ENCODE results near the gene BABAM2. TPM values are rescaled to one million over a fixed set of nuclear protein-coding genes. Genes with fewer than 3 reads are reported as not detected.

Gene BABAM2
- total RNA-seq, 1 donor from 2014 or later: 28.5 TPM

DNA sequence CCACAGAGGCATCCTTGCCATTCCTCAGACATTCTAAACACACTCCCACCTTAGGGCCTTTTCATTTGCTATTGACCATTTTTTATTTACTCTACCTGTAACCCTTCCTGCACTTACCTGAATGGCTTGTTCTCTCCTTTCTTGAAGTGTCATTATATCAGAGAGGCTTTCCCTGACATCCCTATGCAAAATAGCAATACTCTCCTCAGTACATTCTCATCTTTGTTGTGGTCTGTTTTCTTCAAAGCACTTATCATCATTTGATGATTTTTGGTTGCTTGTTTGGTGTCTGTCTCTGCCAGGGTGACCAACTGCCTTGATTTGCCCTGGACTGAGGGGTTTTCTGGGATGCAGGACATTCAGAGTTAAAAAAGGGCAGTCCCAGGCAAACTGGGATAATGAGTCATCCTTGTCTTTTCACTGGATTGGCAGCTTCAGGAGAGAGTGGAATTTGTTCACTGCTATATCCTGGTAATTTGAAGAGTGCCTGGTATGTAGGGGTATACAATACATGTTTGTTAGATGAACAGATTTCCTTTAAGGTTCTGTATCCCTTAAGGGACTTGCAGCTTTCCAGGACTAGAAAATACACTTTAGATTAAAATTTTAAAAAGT, 102.4 kb downstream of the BABAM2 start:
- peak overlapping the region; percentile 15 for H3K27ac Mint-ChIP-seq (ENCODE audit: unreplicated experiment)
- DNase-seq (ENCODE audit: low read depth) (peak; percentile 79), FAIRE-seq (peak; percentile 74)
- no peak overlapping the region for H3K27ac ChIP-seq (ENCODE audit: low read depth, low read length)
- no peaks in the 10 kb centered on the region for H3K27me3 ChIP-seq (ENCODE audit: insufficient read depth, low read length)
- TF ChIP-seq, protein P1, sequence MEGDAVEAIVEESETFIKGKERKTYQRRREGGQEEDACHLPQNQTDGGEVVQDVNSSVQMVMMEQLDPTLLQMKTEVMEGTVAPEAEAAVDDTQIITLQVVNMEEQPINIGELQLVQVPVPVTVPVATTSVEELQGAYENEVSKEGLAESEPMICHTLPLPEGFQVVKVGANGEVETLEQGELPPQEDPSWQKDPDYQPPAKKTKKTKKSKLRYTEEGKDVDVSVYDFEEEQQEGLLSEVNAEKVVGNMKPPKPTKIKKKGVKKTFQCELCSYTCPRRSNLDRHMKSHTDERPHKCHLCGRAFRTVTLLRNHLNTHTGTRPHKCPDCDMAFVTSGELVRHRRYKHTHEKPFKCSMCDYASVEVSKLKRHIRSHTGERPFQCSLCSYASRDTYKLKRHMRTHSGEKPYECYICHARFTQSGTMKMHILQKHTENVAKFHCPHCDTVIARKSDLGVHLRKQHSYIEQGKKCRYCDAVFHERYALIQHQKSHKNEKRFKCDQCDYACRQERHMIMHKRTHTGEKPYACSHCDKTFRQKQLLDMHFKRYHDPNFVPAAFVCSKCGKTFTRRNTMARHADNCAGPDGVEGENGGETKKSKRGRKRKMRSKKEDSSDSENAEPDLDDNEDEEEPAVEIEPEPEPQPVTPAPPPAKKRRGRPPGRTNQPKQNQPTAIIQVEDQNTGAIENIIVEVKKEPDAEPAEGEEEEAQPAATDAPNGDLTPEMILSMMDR (IDR thresholded peaks at IDR 0.05; ENCODE audit: insufficient read depth, low read depth, low read length): no peak
- no peak for TF ChIP-seq EZH2 (IDR thresholded peaks at IDR 0.05; ENCODE audit: insufficient read depth, low read length)
- no peak overlapping the region for H3K9ac ChIP-seq (ENCODE audit: low read length)
- H3K9me3 Mint-ChIP-seq (ENCODE audit: unreplicated experiment): no peaks in the 10 kb centered on the region
- no peak overlapping the region for H3K4me3 ChIP-seq (ENCODE audit: insufficient read depth, low read depth, low read length)
- peak overlapping the region; percentile 10 for H3K4me2 ChIP-seq (ENCODE audit: low read length)
- peaks cover 11% of the 10 kb centered on the region for H3K4me1 ChIP-seq (ENCODE audit: insufficient read depth, low read length)
- H3K9me3 ChIP-seq (ENCODE audit: insufficient read depth, low read depth, low read length): no peaks in the 10 kb centered on the region
- peaks cover 4% of the 10 kb centered on the region for H3K36me3 Mint-ChIP-seq (ENCODE audit: low read depth, unreplicated experiment)
- no peaks in the 10 kb centered on the region for H3K36me3 ChIP-seq (ENCODE audit: insufficient read depth, low read length)
- H2AFZ ChIP-seq (ENCODE audit: low read depth, low read length): no peak overlapping the region
- H3K27me3 Mint-ChIP-seq (ENCODE audit: low read depth, unreplicated experiment): no peaks in the 10 kb centered on the region
- no peaks in the 10 kb centered on the region for H4K20me1 ChIP-seq (ENCODE audit: insufficient read depth, low read length)
- no peaks in the 10 kb centered on the region for H3K79me2 ChIP-seq (ENCODE audit: insufficient read depth, low read length)
- no peak overlapping the region for H3K4me3 Mint-ChIP-seq (ENCODE audit: unreplicated experiment)
- H3K4me1 Mint-ChIP-seq (ENCODE audit: low read depth, unreplicated experiment): peaks cover 42% of the 10 kb centered on the region

DNA sequence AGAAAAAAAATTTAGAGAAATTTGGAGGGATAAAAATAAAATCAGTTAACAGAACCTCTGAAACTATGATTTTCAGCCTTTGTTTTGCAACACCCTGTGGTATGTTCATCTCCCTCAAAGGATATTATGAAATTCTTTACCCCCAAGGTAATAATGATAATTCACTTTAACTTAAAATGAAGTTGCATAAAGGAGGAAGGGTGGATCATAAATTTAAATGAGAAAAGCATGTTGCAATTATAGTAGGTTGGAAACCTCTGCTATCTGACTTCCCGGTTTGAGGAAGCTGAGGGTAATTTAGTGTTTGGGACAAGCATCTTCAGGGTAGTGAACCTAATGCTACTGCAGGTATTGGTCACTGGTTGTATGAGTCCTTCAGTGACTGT, 102.9 kb downstream of the BABAM2 start:
- H3K9ac ChIP-seq (ENCODE audit: low read length): no peak overlapping the region
- no peak overlapping the region for H3K4me3 Mint-ChIP-seq (ENCODE audit: unreplicated experiment)
- H4K20me1 ChIP-seq (ENCODE audit: insufficient read depth, low read length): no peaks in the 10 kb centered on the region
- TF ChIP-seq EZH2 (IDR thresholded peaks at IDR 0.05; ENCODE audit: insufficient read depth, low read length): no peak
- TF ChIP-seq, protein P1 (IDR thresholded peaks at IDR 0.05; ENCODE audit: insufficient read depth, low read depth, low read length): no peak
- H3K27me3 ChIP-seq (ENCODE audit: insufficient read depth, low read length): no peaks in the 10 kb centered on the region
- H3K27ac ChIP-seq (ENCODE audit: low read depth, low read length): peak overlapping the region; percentile 13
- H3K36me3 ChIP-seq (ENCODE audit: insufficient read depth, low read length): no peaks in the 10 kb centered on the region
- no peaks in the 10 kb centered on the region for H3K27me3 Mint-ChIP-seq (ENCODE audit: low read depth, unreplicated experiment)
- FAIRE-seq (no peak), DNase-seq (ENCODE audit: low read depth) (no peak)
- no peak overlapping the region for H2AFZ ChIP-seq (ENCODE audit: low read depth, low read length)
- no peak overlapping the region for H3K4me3 ChIP-seq (ENCODE audit: insufficient read depth, low read depth, low read length)
- H3K79me2 ChIP-seq (ENCODE audit: insufficient read depth, low read length): no peaks in the 10 kb centered on the region
- H3K4me2 ChIP-seq (ENCODE audit: low read length): peak overlapping the region; percentile 25
- no peaks in the 10 kb centered on the region for H3K9me3 ChIP-seq (ENCODE audit: insufficient read depth, low read depth, low read length)
- peaks cover 40% of the 10 kb centered on the region for H3K4me1 Mint-ChIP-seq (ENCODE audit: low read depth, unreplicated experiment)
- H3K36me3 Mint-ChIP-seq (ENCODE audit: low read depth, unreplicated experiment): peaks cover 4% of the 10 kb centered on the region
- peaks cover 11% of the 10 kb centered on the region for H3K4me1 ChIP-seq (ENCODE audit: insufficient read depth, low read length)
- peak overlapping the region; percentile 21 for H3K27ac Mint-ChIP-seq (ENCODE audit: unreplicated experiment)
- no peaks in the 10 kb centered on the region for H3K9me3 Mint-ChIP-seq (ENCODE audit: unreplicated experiment)

DNA sequence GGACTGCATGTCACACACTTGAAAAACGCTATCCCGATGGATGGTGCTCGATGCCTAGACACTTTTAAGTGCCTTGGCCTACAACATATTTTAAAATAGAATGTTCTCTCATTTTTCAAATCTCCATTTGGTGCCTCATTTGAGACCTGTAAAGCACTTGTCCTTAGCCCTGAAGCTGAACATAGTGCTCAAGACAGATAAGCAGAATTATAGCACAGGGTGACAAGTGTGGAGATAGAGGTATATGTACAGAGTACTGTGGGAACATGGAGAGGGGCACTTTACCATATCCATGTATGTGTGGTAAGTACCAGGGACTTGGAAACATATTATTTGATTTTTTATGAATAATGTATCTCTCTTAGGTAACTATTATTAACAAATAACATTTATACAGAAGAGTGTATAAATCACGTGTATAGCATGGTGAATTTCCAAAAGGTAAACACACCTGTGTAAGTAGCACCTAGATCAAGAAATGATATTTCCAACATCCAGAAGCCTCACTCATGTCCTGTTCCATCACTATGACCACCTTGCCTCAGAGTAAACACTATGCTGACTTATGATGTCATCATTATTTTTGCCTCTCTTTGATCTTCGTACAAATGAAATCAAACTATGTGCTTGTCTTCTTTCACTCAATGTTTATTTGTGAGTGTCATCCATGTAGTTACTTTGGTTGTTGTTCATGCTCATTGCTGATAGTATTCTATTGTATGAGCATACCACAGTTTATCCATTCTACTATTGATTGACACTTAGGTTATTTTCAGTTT, 103.6 kb downstream of the BABAM2 start:
- Mint-ChIP-seq H3K4me1 (ENCODE audit: low read depth, unreplicated experiment) (peaks cover 38% of the 10 kb centered on the region), H3K27ac (ENCODE audit: unreplicated experiment) (peak overlapping the region; percentile 21), H3K36me3 (ENCODE audit: low read depth, unreplicated experiment) (peaks cover 4% of the 10 kb centered on the region), H3K4me3 (ENCODE audit: unreplicated experiment) (no peak overlapping the region), H3K9me3 (ENCODE audit: unreplicated experiment) (no peaks in the 10 kb centered on the region), H3K27me3 (ENCODE audit: low read depth, unreplicated experiment) (no peaks in the 10 kb centered on the region)
- Histone ChIP-seq H2AFZ (ENCODE audit: low read depth, low read length) (no peak overlapping the region), H4K20me1 (ENCODE audit: insufficient read depth, low read length) (no peaks in the 10 kb centered on the region), H3K9ac (ENCODE audit: low read length) (no peak overlapping the region), H3K36me3 (ENCODE audit: insufficient read depth, low read length) (no peaks in the 10 kb centered on the region), H3K9me3 (ENCODE audit: insufficient read depth, low read depth, low read length) (no peaks in the 10 kb centered on the region), H3K27me3 (ENCODE audit: insufficient read depth, low read length) (no peaks in the 10 kb centered on the region), H3K4me2 (ENCODE audit: low read length) (no peak overlapping the region), H3K79me2 (ENCODE audit: insufficient read depth, low read length) (no peaks in the 10 kb centered on the region), H3K27ac (ENCODE audit: low read depth, low read length) (no peak overlapping the region), H3K4me1 (ENCODE audit: insufficient read depth, low read length) (peaks cover 11% of the 10 kb centered on the region), H3K4me3 (ENCODE audit: insufficient read depth, low read depth, low read length) (no peak overlapping the region)
- TF ChIP-seq, protein P1 (IDR thresholded peaks at IDR 0.05; ENCODE audit: insufficient read depth, low read depth, low read length): no peak
- TF ChIP-seq EZH2 (IDR thresholded peaks at IDR 0.05; ENCODE audit: insufficient read depth, low read length): no peak
- DNase-seq (ENCODE audit: low read depth) (no peak), FAIRE-seq (peak; percentile 87)
